IMR-90 (cell line): ENCODE measurements around the gene HELZ. TPM values are rescaled to one million over a fixed set of nuclear protein-coding genes. Genes with fewer than 3 reads are reported as not detected.

Experiments used
- ATAC-seq: fragments of 200-7000 bp; cut with Tn5 transposase; 2 replicates; pipeline ENCODE4 v1.9.1; 2020; ENCODE audit warnings: low read depth, mild to moderate bottlenecking, moderate library complexity
- BruUV-seq: library from RNA; stranded (reverse); fragments of 400-500 nt; replicated peaks from 2 replicates; lab custom pipeline; 2021; lab: Mats Ljungman, UMichigan
- CTCF ChIA-PET: fragments of 300-600 bp; formaldehyde crosslinking; extraction: SDS; loops from one replicate; lab custom pipeline; 2021; ENCODE audit warnings: antibody characterized with exemption; lab: Yijun Ruan, JAX
- POLR2A ChIA-PET: fragments of 300-600 bp; sonication (Branson Sonifier 250); formaldehyde crosslinking; loops from one replicate; lab custom pipeline; 2022; ENCODE audit warnings: antibody characterized with exemption; ENCODE audit not compliant: unreplicated experiment; lab: Charles Lee
- DNase-seq: peaks from one replicate; pipeline ENCODE4 v3.0.0; 2013
- H2AFZ ChIP-seq: replicated peaks from 2 replicates; pipeline ENCODE3; 2013; ENCODE audit warnings: low read length, mild to moderate bottlenecking; ENCODE audit not compliant: poor library complexity
- H2AK5ac ChIP-seq: 2 replicates; pipeline ENCODE4 v1.6.1; 2013; ENCODE audit warnings: low read depth, low read length, inconsistent platforms
- H2AK9ac ChIP-seq: replicated peaks from 2 replicates; pipeline ENCODE3; 2013; ENCODE audit warnings: mild to moderate bottlenecking, low read depth, low read length, moderate library complexity; ENCODE audit not compliant: poor library complexity
- H2BK120ac ChIP-seq: 2 replicates; pipeline ENCODE4 v1.6.1; 2013; ENCODE audit warnings: low read depth, low read length, inconsistent platforms
- H2BK15ac ChIP-seq: 3 replicates; pipeline ENCODE4 v1.6.1; 2013; ENCODE audit warnings: low read depth, low read length, inconsistent platforms
- H2BK20ac ChIP-seq: 2 replicates; pipeline ENCODE4 v1.6.1; 2013; ENCODE audit warnings: low read depth, mild to moderate bottlenecking, inconsistent platforms, low read length, moderate library complexity
- H2BK5ac ChIP-seq: 2 replicates; pipeline ENCODE4 v1.6.1; 2013; ENCODE audit warnings: mild to moderate bottlenecking, low read depth, low read length, inconsistent platforms; ENCODE audit not compliant: poor library complexity, severe bottlenecking
- H3K14ac ChIP-seq: replicated peaks from 2 replicates; pipeline ENCODE4 v1.6.1; 2013; ENCODE audit warnings: low read depth, low read length, inconsistent platforms
- H3K18ac ChIP-seq: 2 replicates; pipeline ENCODE4 v1.6.1; 2013; ENCODE audit warnings: low read depth, low read length, control low read depth
- H3K23ac ChIP-seq: 2 replicates; pipeline ENCODE4 v1.6.1; 2013; ENCODE audit warnings: low read depth, low read length, inconsistent platforms
- H3K27ac ChIP-seq: 2 replicates; pipeline ENCODE4 v1.5.1; 2013; ENCODE audit warnings: mild to moderate bottlenecking, control low read depth, low read length; ENCODE audit not compliant: insufficient read depth
- H3K27me3 ChIP-seq: 2 replicates; pipeline ENCODE4 v1.6.1; 2013; ENCODE audit warnings: low read length; ENCODE audit not compliant: control insufficient read depth, insufficient read depth
- H3K36me3 ChIP-seq: 2 replicates; pipeline ENCODE4 v1.6.1; 2013; ENCODE audit warnings: low read length, mixed read lengths; ENCODE audit not compliant: control insufficient read depth, insufficient read depth
- H3K4ac ChIP-seq: 2 replicates; pipeline ENCODE4 v1.6.1; 2013; ENCODE audit warnings: low read depth, low read length, inconsistent platforms
- H3K4me1 ChIP-seq: 2 replicates; pipeline ENCODE4 v1.6.1; 2013; ENCODE audit warnings: low read length, mixed read lengths; ENCODE audit not compliant: control insufficient read depth, insufficient read depth
- H3K4me2 ChIP-seq: 2 replicates; pipeline ENCODE4 v1.6.1; 2013; ENCODE audit warnings: low read depth, mild to moderate bottlenecking, control low read depth, low read length, moderate library complexity
- H3K4me3 ChIP-seq: 2 replicates; pipeline ENCODE4 v1.5.1; 2013; ENCODE audit warnings: low read depth, mild to moderate bottlenecking, control low read depth, low read length, moderate library complexity; ENCODE audit not compliant: insufficient read depth
- H3K56ac ChIP-seq: 2 replicates; pipeline ENCODE4 v1.6.1; 2013; ENCODE audit warnings: low read length, inconsistent platforms; ENCODE audit not compliant: insufficient read depth; ENCODE audit errors: extremely low read depth
- H3K79me1 ChIP-seq, 2 experiments: 2 replicates each; pipeline ENCODE4 v1.6.1; 2013; ENCODE audit warnings: low read length in 2 of 2, inconsistent platforms in 1 of 2, low read depth in 1 of 2
- H3K9ac ChIP-seq: 2 replicates; pipeline ENCODE4 v1.6.1; 2013; ENCODE audit warnings: low read depth, low read length, control low read depth
- H3K9me1 ChIP-seq: 2 replicates; pipeline ENCODE4 v1.6.1; 2013; ENCODE audit warnings: low read length, inconsistent platforms; ENCODE audit not compliant: insufficient read depth
- H3K9me3 ChIP-seq: 2 replicates; pipeline ENCODE4 v1.6.1; 2013; ENCODE audit warnings: low read length; ENCODE audit not compliant: control insufficient read depth, insufficient read depth
- H4K20me1 ChIP-seq: 2 replicates; pipeline ENCODE4 v1.6.1; 2013; ENCODE audit warnings: low read length, inconsistent platforms; ENCODE audit not compliant: insufficient read depth
- H4K5ac ChIP-seq: 2 replicates; pipeline ENCODE4 v1.6.1; 2013; ENCODE audit warnings: mild to moderate bottlenecking, low read depth, low read length, control low read depth
- H4K8ac ChIP-seq, 2 experiments: 2 replicates each; pipeline ENCODE4 v1.6.1; 2013; ENCODE audit warnings: low read depth in 2 of 2, low read length in 2 of 2, control low read depth in 1 of 2, inconsistent platforms in 1 of 2
- H4K91ac ChIP-seq: 2 replicates; pipeline ENCODE4 v1.6.1; 2013; ENCODE audit warnings: low read depth, low read length, inconsistent platforms; ENCODE audit not compliant: insufficient read depth
- MAFK ChIP-seq: IDR thresholded peaks from 2 replicates; pipeline ENCODE4 v1.6.1; 2012; ENCODE audit warnings: low read depth, low read length, improper control_type of control experiment
- RAD21 ChIP-seq: IDR thresholded peaks from 2 replicates; pipeline ENCODE4 v1.6.1; 2012; ENCODE audit warnings: low read length, improper control_type of control experiment
- WGBS, 2 experiments: methylation state at CpG; one replicate each; pipeline versions ENCODE4 v1.1.5 to v1.1.7; 2013; ENCODE audit warnings: missing lambda C conversion rate in 2 of 2; ENCODE audit not compliant: insufficient read length in 1 of 2; ENCODE audit errors: extremely low coverage in 2 of 2; 5-methylcytosine and 5-hydroxymethylcytosine counted together
- dilution Hi-C: fragments of 300-500 bp; cut with HindIII; formaldehyde crosslinking; loops from one replicate; pipeline ENCODE4 v1.14.3; 2018; ENCODE audit warnings: low sequenced_read_pairs; ENCODE audit not compliant: unreplicated experiment
- in situ Hi-C: fragments of 300-500 bp; cut with MboI; formaldehyde crosslinking; loops from 3 replicates; pipeline ENCODE4 v1.14.3; 2019; ENCODE audit warnings: low sequenced_read_pairs, inconsistent platforms, mixed read lengths
- intact Hi-C: fragments of 100-400 bp; cut with micrococcal nuclease; formaldehyde crosslinking; loops from 2 replicates; pipeline ENCODE4 v1.10.0; 2022
- polyA plus RNA-seq, 3 experiments: library from polyadenylated mRNA; depleted of rRNA; stranded (reverse); fragments of >200 nt; gene quantifications; 2 replicates each; pipeline ENCODE4 v1.2.3, GENCODE V29; 2012; ENCODE audit warnings: low replicate concordance in 1 of 3
- total RNA-seq: library from RNA; depleted of rRNA; stranded (reverse); fragments of >200 nt; gene quantifications from 2 replicates; pipeline ENCODE4 v1.2.3, GENCODE V29; 2012

Gene HELZ
- total and polyA plus RNA-seq, 2 of the 4 experiments (the other 2 are of a cell fraction): 8.0 to 60.6 TPM

DNA sequence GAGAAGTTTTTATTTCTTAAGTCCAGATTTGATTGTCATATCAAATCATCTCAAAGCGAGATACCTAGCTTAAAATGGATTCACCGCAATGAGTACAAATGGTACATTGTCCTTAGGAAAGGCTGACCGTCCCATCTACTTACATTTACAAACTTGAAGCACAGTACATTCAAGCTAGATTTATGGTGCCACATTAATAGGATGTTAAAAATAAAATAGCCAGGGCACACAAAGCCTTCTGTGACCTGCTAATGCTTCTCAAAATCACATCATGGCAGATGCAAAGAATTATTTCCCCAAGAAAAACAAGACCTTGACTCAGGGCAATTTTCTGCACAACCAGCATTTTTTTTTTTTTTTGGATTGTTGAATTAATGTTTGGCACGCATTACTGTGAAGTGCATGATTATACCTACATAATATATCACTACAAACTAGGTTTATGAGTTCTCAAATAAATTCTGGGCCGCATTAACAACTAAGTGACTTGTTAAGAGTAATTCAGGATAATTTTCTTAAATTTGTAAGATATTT, 175.3 kb downstream of the HELZ start:
- TF ChIP-seq RAD21 (no peak), MAFK (peak; percentile 36; the same call in 1 of the 2 replicates)
- DNase-seq: no peak
- no peak overlapping the region for H2BK15ac ChIP-seq
- no peak for ATAC-seq
- no peak overlapping the region for H3K4ac ChIP-seq
- dilution Hi-C loops: no loop called here
- H3K4me1 ChIP-seq: no peaks in the 10 kb centered on the region
- no peaks in the 10 kb centered on the region for H3K27me3 ChIP-seq
- no peak overlapping the region for H2AK9ac ChIP-seq
- no peak overlapping the region for H2AK5ac ChIP-seq
- H3K4me3 ChIP-seq: no peak overlapping the region
- H3K9me3 ChIP-seq: no peaks in the 10 kb centered on the region
- H2BK120ac ChIP-seq: no peak overlapping the region
- intact Hi-C loops: no loop called here
- no peak overlapping the region for H3K56ac ChIP-seq
- H3K4me2 ChIP-seq: no peak overlapping the region
- H4K8ac ChIP-seq: no peak overlapping the region
- in situ Hi-C loops: no loop called here
- no peak overlapping the region for H4K5ac ChIP-seq
- ChIA-PET CTCF (no interaction called here), POLR2A (no interaction called here)
- H3K27ac ChIP-seq: no peak overlapping the region
- H3K14ac ChIP-seq: no peak overlapping the region
- no peak overlapping the region for H2BK5ac ChIP-seq
- H3K79me1 ChIP-seq: no peaks in the 10 kb centered on the region; a peak in 1 of 4 replicates
- no peak overlapping the region for H2BK20ac ChIP-seq
- BruUV-seq: no TSS peak
- H4K91ac ChIP-seq: no peak overlapping the region
- no CpG with 5 or more reads among the region's 5 CpGs for WGBS, 2 experiments
- H3K36me3 ChIP-seq: peaks cover 5% of the 10 kb centered on the region; the same call in 1 of the 2 replicates
- no peak overlapping the region for H3K18ac ChIP-seq
- no peak overlapping the region for H3K9ac ChIP-seq
- 0 out of 2 replicates have a peak, but pooled peaks cover 2% of the 10 kb centered on the region for H3K9me1 ChIP-seq
- no peak overlapping the region for H2AFZ ChIP-seq
- no peaks in the 10 kb centered on the region for H4K20me1 ChIP-seq
- H3K23ac ChIP-seq: no peak overlapping the region
